Breast epithelium (tissue), 4 donors: ENCODE measurements around the gene GPR39. TPM values are rescaled to one million over a fixed set of nuclear protein-coding genes. Genes with fewer than 3 reads are reported as not detected.

Experiments used
- DNase-seq, 2 donors: peaks; one replicate each; pipeline ENCODE4 v3.0.0-alpha.2; 2019; ENCODE audit warnings: low spot score in 2 of 2
- H3K27ac ChIP-seq, 2 donors: fragments of 200-600 bp; sonication (generic) in 1 of 2; one replicate each; pipeline ENCODE4 v1.5.1; 2016 to 2019; ENCODE audit warnings: mild to moderate bottlenecking in 1 of 2
- H3K27me3 ChIP-seq, 2 donors: fragments of 200-600 bp; sonication (generic) in 1 of 2; one replicate each; pipeline versions ENCODE4 v1.5.1 to v1.6.0; 2017 to 2019; ENCODE audit warnings: control low read depth in 1 of 2, mild to moderate bottlenecking in 1 of 2
- H3K36me3 ChIP-seq: fragments of 200-600 bp; one replicate; pipeline ENCODE4 v1.5.1; 2019
- H3K4me1 ChIP-seq, 2 donors: fragments of 200-600 bp; sonication (generic); one replicate each; pipeline ENCODE4 v1.5.1; 2016 to 2019; ENCODE audit warnings: control low read depth in 1 of 2
- H3K4me3 ChIP-seq, 3 donors: fragments of 200-600 bp; sonication (generic); 1 replicate in 2 of 3; 2 replicates in 1 of 3; pipeline ENCODE4 v1.5.1; 2016 to 2019; ENCODE audit warnings: mild to moderate bottlenecking in 3 of 3, moderate library complexity in 2 of 3
- H3K9me3 ChIP-seq, 2 donors: fragments of 200-600 bp; sonication (generic) in 1 of 2; one replicate each; pipeline ENCODE4 v1.5.1; 2016 to 2019; ENCODE audit warnings: control low read depth in 1 of 2
- POLR2A ChIP-seq: fragments of 450-650 bp; IDR thresholded peaks from one replicate; pipeline ENCODE4 v1.6.1; 2016; ENCODE audit warnings: antibody characterized with exemption, mild to moderate bottlenecking, moderate library complexity
- POLR2AphosphoS5 ChIP-seq, 3 donors: sonication (generic); formaldehyde crosslinking; IDR thresholded peaks; one replicate each; pipeline ENCODE4 v1.6.1; 2017; ENCODE audit warnings: antibody characterized with exemption in 3 of 3
- intact Hi-C: fragments of 100-400 bp; cut with DNase I; formaldehyde crosslinking; loops from one replicate; pipeline ENCODE4 v1.15.1; 2023; ENCODE audit warnings: low total_unique reads
- total RNA-seq, 3 donors: library from RNA; depleted of rRNA; stranded (reverse); fragments of >200 nt; gene quantifications; one replicate each; pipeline ENCODE4 v1.1.0, GENCODE V29; 2016
- TF ChIP-seq, protein P1 (sequence below), 3 donors: fragments of 450-650 bp; IDR thresholded peaks; one replicate each; pipeline ENCODE4 v1.5.1; 2016 to 2017; ENCODE audit warnings: antibody characterized with exemption in 3 of 3, mild to moderate bottlenecking in 3 of 3, moderate library complexity in 3 of 3

The GPR39 gene
- total RNA-seq, 3 donors from 2014 or later: 0.16 to 10.4 (median 8.2) TPM

DNA sequence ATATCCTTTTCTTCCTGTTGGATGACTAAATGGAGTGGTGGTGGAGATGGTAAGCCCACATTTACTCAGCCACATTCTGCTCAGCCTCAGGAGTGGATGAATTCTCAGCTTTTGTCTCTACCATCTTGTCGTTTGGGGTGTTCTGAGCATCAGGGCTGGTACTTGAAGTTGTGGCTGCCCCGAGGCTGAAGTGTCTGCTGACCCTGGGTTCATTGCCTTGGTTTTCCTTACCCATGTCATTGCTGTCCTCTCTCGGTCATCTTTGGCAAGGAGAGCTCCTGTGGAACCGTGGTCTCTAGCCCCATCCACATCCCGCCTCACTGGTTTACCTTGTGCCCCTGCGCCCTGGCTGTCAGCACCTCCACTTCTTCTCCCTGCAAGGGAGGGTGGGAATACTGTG is 71.9 kb downstream of the GPR39 start:
- Histone ChIP-seq H3K4me3 (no peak overlapping the region), H3K27ac (no peak overlapping the region), H3K27me3 (no peaks in the 10 kb centered on the region), H3K36me3 (no peaks in the 10 kb centered on the region), H3K9me3 (no peaks in the 10 kb centered on the region), H3K4me1 (no peaks in the 10 kb centered on the region)
- no peak for DNase-seq
- TF ChIP-seq POLR2A (no peak), POLR2AphosphoS5 (IDR thresholded peaks at IDR 0.05) (no peak)
- TF ChIP-seq, protein P1, sequence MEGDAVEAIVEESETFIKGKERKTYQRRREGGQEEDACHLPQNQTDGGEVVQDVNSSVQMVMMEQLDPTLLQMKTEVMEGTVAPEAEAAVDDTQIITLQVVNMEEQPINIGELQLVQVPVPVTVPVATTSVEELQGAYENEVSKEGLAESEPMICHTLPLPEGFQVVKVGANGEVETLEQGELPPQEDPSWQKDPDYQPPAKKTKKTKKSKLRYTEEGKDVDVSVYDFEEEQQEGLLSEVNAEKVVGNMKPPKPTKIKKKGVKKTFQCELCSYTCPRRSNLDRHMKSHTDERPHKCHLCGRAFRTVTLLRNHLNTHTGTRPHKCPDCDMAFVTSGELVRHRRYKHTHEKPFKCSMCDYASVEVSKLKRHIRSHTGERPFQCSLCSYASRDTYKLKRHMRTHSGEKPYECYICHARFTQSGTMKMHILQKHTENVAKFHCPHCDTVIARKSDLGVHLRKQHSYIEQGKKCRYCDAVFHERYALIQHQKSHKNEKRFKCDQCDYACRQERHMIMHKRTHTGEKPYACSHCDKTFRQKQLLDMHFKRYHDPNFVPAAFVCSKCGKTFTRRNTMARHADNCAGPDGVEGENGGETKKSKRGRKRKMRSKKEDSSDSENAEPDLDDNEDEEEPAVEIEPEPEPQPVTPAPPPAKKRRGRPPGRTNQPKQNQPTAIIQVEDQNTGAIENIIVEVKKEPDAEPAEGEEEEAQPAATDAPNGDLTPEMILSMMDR (IDR thresholded peaks at IDR 0.05): no peak
- intact Hi-C loops: no loop called here

DNA sequence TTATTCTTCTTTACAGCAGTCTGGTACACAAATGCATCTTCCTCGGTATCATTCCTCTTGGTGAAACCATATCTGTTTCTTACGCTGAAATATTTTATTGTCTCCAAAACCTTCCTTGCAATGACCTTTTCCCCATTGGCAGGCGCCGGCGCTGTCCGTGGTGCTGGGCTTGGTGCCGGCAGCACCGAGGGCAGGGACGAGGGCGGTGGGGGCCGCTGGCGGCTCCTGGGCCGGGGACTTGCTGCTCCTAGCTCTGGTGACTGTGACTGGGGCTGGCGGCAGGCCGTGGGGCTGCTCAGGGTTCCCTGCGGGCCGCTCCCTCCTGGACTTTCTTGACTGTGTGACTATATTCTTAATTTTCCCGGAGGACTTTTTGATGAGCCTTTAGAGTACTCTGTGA is 72.5 kb downstream of the GPR39 start:
- no peaks in the 10 kb centered on the region for H3K27me3 ChIP-seq
- TF ChIP-seq POLR2A (no peak), POLR2AphosphoS5 (IDR thresholded peaks at IDR 0.05) (no peak)
- H3K36me3 ChIP-seq: no peaks in the 10 kb centered on the region
- intact Hi-C loops: no loop called here
- no peaks in the 10 kb centered on the region for H3K9me3 ChIP-seq
- no peak overlapping the region for H3K27ac ChIP-seq
- H3K4me3 ChIP-seq: no peak overlapping the region
- H3K4me1 ChIP-seq: no peaks in the 10 kb centered on the region
- DNase-seq: no peak

DNA sequence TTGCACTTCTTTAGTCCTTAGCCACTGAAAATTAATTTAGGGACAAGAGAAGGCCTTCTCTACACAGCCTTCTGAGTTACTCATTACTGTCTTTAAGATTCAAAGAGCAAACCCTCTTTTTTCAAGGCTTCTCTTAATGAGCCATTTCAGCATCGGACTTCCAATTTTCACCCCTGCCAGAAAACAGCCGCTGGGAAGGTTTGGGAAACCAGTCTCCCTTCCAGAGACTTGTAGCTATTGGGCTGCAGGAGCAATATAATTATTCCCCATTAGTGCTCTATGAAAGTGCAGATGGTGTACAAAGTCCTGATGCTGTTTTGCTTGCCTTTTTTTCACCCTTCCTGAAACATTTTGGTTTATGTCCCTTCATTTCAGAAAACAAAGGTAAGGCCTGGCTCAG is 79.3 kb downstream of the GPR39 start:
- intact Hi-C loops: no loop called here
- H3K4me1 ChIP-seq: no peaks in the 10 kb centered on the region
- TF ChIP-seq POLR2AphosphoS5 (IDR thresholded peaks at IDR 0.05) (no peak), POLR2A (no peak)
- TF ChIP-seq, protein P1 (IDR thresholded peaks at IDR 0.05): no peak
- no peak for DNase-seq
- no peaks in the 10 kb centered on the region for H3K9me3 ChIP-seq
- no peaks in the 10 kb centered on the region for H3K36me3 ChIP-seq
- no peak overlapping the region for H3K27ac ChIP-seq
- H3K4me3 ChIP-seq: no peak overlapping the region
- H3K27me3 ChIP-seq: no peaks in the 10 kb centered on the region

DNA sequence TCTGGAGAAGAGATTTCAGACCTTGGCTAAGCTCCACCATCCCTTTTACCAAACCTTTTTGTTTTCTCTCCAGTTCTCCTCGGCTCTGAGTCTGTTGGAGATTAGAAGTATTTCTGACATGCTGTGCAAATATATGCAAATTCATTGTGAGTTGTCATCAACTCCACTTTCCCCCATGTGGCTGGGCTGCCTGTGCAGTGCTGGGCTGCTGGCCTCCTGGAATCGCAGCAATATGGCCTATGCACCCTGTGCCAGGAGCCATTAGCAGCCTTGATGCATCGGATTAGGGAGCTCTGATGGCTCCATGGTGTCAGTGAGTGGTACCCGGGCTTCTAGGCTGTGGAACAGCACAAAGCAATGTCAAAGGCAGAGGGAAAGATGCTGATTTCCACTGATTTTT is 80.0 kb downstream of the GPR39 start:
- no peak for DNase-seq
- TF ChIP-seq POLR2AphosphoS5 (IDR thresholded peaks at IDR 0.05) (no peak), POLR2A (no peak)
- TF ChIP-seq, protein P1 (IDR thresholded peaks at IDR 0.05): no peak
- H3K4me3 ChIP-seq: no peak overlapping the region
- H3K27me3 ChIP-seq: no peaks in the 10 kb centered on the region
- H3K4me1 ChIP-seq: no peaks in the 10 kb centered on the region
- H3K27ac ChIP-seq: no peak overlapping the region
- intact Hi-C loops: no loop called here
- H3K36me3 ChIP-seq: no peaks in the 10 kb centered on the region
- H3K9me3 ChIP-seq: no peaks in the 10 kb centered on the region

DNA sequence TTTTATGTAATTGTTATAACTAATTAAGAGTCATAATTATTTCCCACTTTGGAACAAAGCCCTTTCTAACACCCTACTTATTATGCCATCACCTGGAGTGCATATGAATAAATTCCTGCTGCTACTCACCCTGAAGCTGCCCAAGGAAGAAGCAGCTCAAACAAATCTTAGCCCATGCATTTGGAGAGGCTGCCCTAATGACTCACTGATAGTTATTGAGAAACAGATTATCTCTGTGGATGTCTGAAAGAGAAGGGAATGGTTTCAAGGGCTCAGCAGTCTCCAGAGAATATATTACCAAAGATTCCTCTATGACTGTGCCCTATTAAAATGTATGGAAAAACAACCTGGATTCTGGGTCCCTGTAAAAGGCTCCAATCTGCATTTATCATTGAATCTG is 81.0 kb downstream of the GPR39 start:
- Histone ChIP-seq H3K27me3 (no peaks in the 10 kb centered on the region), H3K9me3 (peaks cover 0 to 4% of the 10 kb centered on the region in 2 donors), H3K4me1 (no peaks in the 10 kb centered on the region), H3K27ac (no peak overlapping the region), H3K36me3 (no peaks in the 10 kb centered on the region), H3K4me3 (no peak overlapping the region)
- DNase-seq: no peak
- TF ChIP-seq, protein P1 (IDR thresholded peaks at IDR 0.05): no peak
- TF ChIP-seq POLR2A: no peak
- no peak for TF ChIP-seq POLR2AphosphoS5 (IDR thresholded peaks at IDR 0.05)
- intact Hi-C loops: no loop called here

DNA sequence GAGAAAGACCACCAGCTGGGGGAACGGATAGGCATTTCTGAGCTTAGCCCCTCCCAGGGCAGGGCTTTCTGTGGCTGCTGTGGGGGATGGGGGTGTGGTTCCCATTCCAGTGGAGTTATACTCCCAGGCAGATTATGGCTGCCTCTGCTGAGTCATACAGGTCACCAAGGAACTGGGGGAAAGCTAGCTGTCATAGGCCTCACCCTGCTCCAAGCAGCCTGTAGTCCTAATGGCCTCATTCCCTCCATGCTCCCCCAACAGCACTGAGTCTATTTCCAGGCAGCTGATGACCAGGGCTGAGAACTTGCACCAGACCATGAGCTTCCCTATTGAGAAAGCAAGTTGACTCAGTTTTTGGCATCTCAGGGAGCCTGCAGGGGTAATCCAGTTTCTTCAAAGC is 87.1 kb downstream of the GPR39 start:
- TF ChIP-seq POLR2A: no peak
- TF ChIP-seq, protein P1 (IDR thresholded peaks at IDR 0.05): no peak
- TF ChIP-seq POLR2AphosphoS5 (IDR thresholded peaks at IDR 0.05): no peak

More for the DNA sequence above, 87.1 kb downstream of the GPR39 start:
- Histone ChIP-seq H3K4me1 (no peaks in the 10 kb centered on the region), H3K36me3 (no peaks in the 10 kb centered on the region), H3K27ac (no peak overlapping the region), H3K27me3 (no peaks in the 10 kb centered on the region), H3K4me3 (no peak overlapping the region), H3K9me3 (peaks cover 0 to 9% of the 10 kb centered on the region in 2 donors)
- intact Hi-C loops: no loop called here
- no peak for DNase-seq
